Right lobe of liver (tissue), 6 donors: ENCODE results near the gene ZBED3. TPM values are rescaled to one million over a fixed set of nuclear protein-coding genes. Genes with fewer than 3 reads are reported as not detected.

Source experiments
- ATAC-seq, 4 donors: fragments of 200-7000 bp; cut with Tn5 transposase; one replicate each; pipeline ENCODE4 v1.9.1; 2020; ENCODE audit warnings: mild to moderate bottlenecking in 4 of 4, moderate library complexity in 4 of 4
- DNase-seq, 3 donors: peaks; one replicate each; pipeline ENCODE4 v3.0.0-alpha.2; 2020
- H3K27ac ChIP-seq, 3 donors: fragments of 200-600 bp; one replicate each; pipeline ENCODE4 v1.8.0; 2022
- H3K27me3 ChIP-seq, 2 donors: fragments of 200-600 bp; one replicate each; pipeline ENCODE4 v1.8.0; 2022
- H3K36me3 ChIP-seq, 4 donors: fragments of 200-600 bp; sonication (generic) in 1 of 4; one replicate each; pipeline versions ENCODE4 v1.5.1 to v1.8.0; 2017 to 2022; ENCODE audit warnings: control low read depth in 1 of 4
- H3K4me1 ChIP-seq, 4 donors: fragments of 200-600 bp; sonication (generic) in 1 of 4; one replicate each; pipeline versions ENCODE4 v1.5.1 to v1.8.0; 2017 to 2022; ENCODE audit warnings: control low read depth in 1 of 4
- H3K4me3 ChIP-seq, 3 donors: fragments of 200-600 bp; one replicate each; pipeline ENCODE4 v1.8.0; 2022
- H3K9me3 ChIP-seq, 4 donors: fragments of 200-600 bp; sonication (generic) in 1 of 4; one replicate each; pipeline versions ENCODE4 v1.5.1 to v1.8.0; 2017 to 2022; ENCODE audit warnings: control low read depth in 1 of 4
- CTCF ChIP-seq, 4 donors: fragments of 200-600 bp in 3 of 4; fragments of 450-650 bp in 1 of 4; IDR thresholded peaks; one replicate each; pipeline versions ENCODE4 v1.5.1 to v1.8.0; 2016 to 2022; ENCODE audit warnings: antibody characterized with exemption in 4 of 4, mild to moderate bottlenecking in 2 of 4
- POLR2A ChIP-seq: fragments of 450-650 bp; IDR thresholded peaks from one replicate; pipeline ENCODE4 v1.6.1; 2017; ENCODE audit warnings: antibody characterized with exemption, mild to moderate bottlenecking
- WGBS: methylation state at CpG from one replicate; pipeline ENCODE4 v1.1.6; 2018; ENCODE audit warnings: low coverage, low lambda C conversion rate; ENCODE audit not compliant: insufficient coverage; ENCODE audit errors: missing lambda C conversion rate; 5-methylcytosine and 5-hydroxymethylcytosine counted together
- intact Hi-C, 2 donors: fragments of 100-400 bp; cut with DNase I; formaldehyde crosslinking; loops; one replicate each; pipeline versions ENCODE4 v1.11.2 to v1.14.1; 2022
- total RNA-seq, 6 experiments: library from RNA; depleted of rRNA in 2 of 6; stranded (reverse); fragments of >200 nt in 2 of 6; fragmentation: NEBNext Ultra II Directional in 3 of 6; extraction: Animal tissue kit (Norgen Biotek cat#: 25700) in 3 of 6; gene quantifications; one replicate each; pipeline versions ENCODE4 v1.1.0 to v1.2.4, GENCODE V29; 2016 to 2023
- donor health status: DM: no; HTN: yes; CAD: no.
- donor health status: DM: no; HTN: no; CAD: no.
- donor health status: DM: no; HTN: no; CAD: no.
- donor health status: DM: no; HTN: yes; CAD: no.
- donor health status: DM: no; HTN: yes; CAD: no.

ZBED3 gene
- total RNA-seq, 6 experiments from 2014 or later, result 3.6 to 29.4 (median 11.0) TPM

GRCh38 chr5:77030097-77031071 is 56.7 kb downstream of the ZBED3 start, which contains the start of gene AGGF1:
AGGF1 (plus strand) TSS chr5:77030404; CDS start chr5:77030767, 363 bp downstream.
- peak; percentile 95 to 97 (median 96) for DNase-seq
- TF ChIP-seq CTCF (IDR thresholded peaks at IDR 0.05), result no peak
- TF ChIP-seq POLR2A, result peak; percentile 66
- intact Hi-C loops, result no loop called here
- Histone ChIP-seq H3K36me3 (peaks cover 0 to 9% (median under 1%) of the 10 kb centered on the region in 4 donors), H3K4me1 (peaks cover 0 to 10% (median 4%) of the 10 kb centered on the region in 4 donors), H3K27me3 (no peaks in the 10 kb centered on the region), H3K4me3 (peak within 1 kb of the TSS; percentile 89 to 95 (median 91)), H3K27ac (peak within 1 kb of the TSS; percentile 76 to 95 (median 77)), H3K9me3 (no peaks in the 10 kb centered on the region)
- WGBS, result 1% methylated on average over 47 of the region's 82 CpGs
- ATAC-seq, result peak; percentile 99 to 100 (median 99)

- 100% methylated on average over 2 of the region's 2 CpGs for WGBS
- intact Hi-C loops, result no loop called here
- Histone ChIP-seq H3K27me3 (no peaks in the 10 kb centered on the region), H3K27ac (peak overlapping the region in 1 of 3 donors; percentile 95), H3K9me3 (no peaks in the 10 kb centered on the region), H3K4me1 (peaks cover 0 to 10% (median 4%) of the 10 kb centered on the region in 4 donors), H3K36me3 (no peaks in the 10 kb centered on the region), H3K4me3 (peak overlapping the region in 1 of 3 donors; percentile 89)
- no peak for ATAC-seq
- TF ChIP-seq POLR2A (no peak), CTCF (IDR thresholded peaks at IDR 0.05) (no peak)
- DNase-seq, result no peak
These were observed 57.7 kb downstream of the ZBED3 start for GRCh38 chr5:77029376-77029885.

- intact Hi-C loops, result no loop called here
- H3K27me3 ChIP-seq, result no peaks in the 10 kb centered on the region
These were observed 58.3 kb downstream of the ZBED3 start for GRCh38 chr5:77028631-77029375.

More at GRCh38 chr5:77028631-77029375, 58.3 kb downstream of the ZBED3 start:
- ATAC-seq, result no peak
- H3K36me3 ChIP-seq, result no peaks in the 10 kb centered on the region
- no peak overlapping the region for H3K27ac ChIP-seq
- DNase-seq, result no peak
- H3K4me1 ChIP-seq, result peaks cover 0 to 10% (median 4%) of the 10 kb centered on the region in 4 donors
- WGBS, result 88% methylated on average over 2 of the region's 4 CpGs
- TF ChIP-seq POLR2A (no peak), CTCF (IDR thresholded peaks at IDR 0.05) (no peak)
- H3K9me3 ChIP-seq, result no peaks in the 10 kb centered on the region
- H3K4me3 ChIP-seq, result no peak overlapping the region
